ENCODE measurements around the gene JAM3. TPM values are rescaled to one million over a fixed set of nuclear protein-coding genes. Genes with fewer than 3 reads are reported as not detected.

JAM3 gene
- total RNA-seq, 2 donors from 2014 or later: 35.8 to 41.8 TPM

- peaks cover 29% of the 10 kb centered on the region for H3K4me1 Mint-ChIP-seq
- 68 to 70% methylated on average over 3 to 10 of the region's 10 CpGs for WGBS, 2 experiments (ENCODE audit: insufficient coverage in 1 of 2, insufficient read length in 1 of 2)
Measured at GRCh38 chr11:134038897-134039470, 29.9 kb upstream of the JAM3 start.

GRCh38 chr11:134039726-134040385 lies 29.0 kb upstream of the JAM3 start:
- no peaks in the 10 kb centered on the region for H3K4me1 ChIP-seq (ENCODE audit: control insufficient read depth, insufficient read depth, low read length)
- no peaks in the 10 kb centered on the region for H3K9me3 ChIP-seq (ENCODE audit: control insufficient read depth, low read length)
- Mint-ChIP-seq H3K36me3 (ENCODE audit: low read depth) (no peaks in the 10 kb centered on the region), H3K9me3 (no peaks in the 10 kb centered on the region), H3K27ac (no peak overlapping the region), H3K4me1 (peaks cover 23% of the 10 kb centered on the region), H3K4me3 (no peak overlapping the region), H3K27me3 (ENCODE audit: insufficient read depth) (peaks cover 4% of the 10 kb centered on the region)
- WGBS, 2 experiments (ENCODE audit: insufficient coverage in 1 of 2, insufficient read length in 1 of 2): 89 to 94% methylated on average over 14 to 18 of the region's 18 CpGs
- no peaks in the 10 kb centered on the region for H3K36me3 ChIP-seq (ENCODE audit: control insufficient read depth, insufficient read depth, low read length)
- H3K9ac ChIP-seq (ENCODE audit: extremely low read depth, low read length, poor library complexity, severe bottlenecking): no peak overlapping the region
- H3K4me3 ChIP-seq (ENCODE audit: low read length): no peak overlapping the region
- no peak overlapping the region for H3K27ac ChIP-seq (ENCODE audit: low read depth, low read length)
- DNase-seq: no peak
- TF ChIP-seq, protein P1, sequence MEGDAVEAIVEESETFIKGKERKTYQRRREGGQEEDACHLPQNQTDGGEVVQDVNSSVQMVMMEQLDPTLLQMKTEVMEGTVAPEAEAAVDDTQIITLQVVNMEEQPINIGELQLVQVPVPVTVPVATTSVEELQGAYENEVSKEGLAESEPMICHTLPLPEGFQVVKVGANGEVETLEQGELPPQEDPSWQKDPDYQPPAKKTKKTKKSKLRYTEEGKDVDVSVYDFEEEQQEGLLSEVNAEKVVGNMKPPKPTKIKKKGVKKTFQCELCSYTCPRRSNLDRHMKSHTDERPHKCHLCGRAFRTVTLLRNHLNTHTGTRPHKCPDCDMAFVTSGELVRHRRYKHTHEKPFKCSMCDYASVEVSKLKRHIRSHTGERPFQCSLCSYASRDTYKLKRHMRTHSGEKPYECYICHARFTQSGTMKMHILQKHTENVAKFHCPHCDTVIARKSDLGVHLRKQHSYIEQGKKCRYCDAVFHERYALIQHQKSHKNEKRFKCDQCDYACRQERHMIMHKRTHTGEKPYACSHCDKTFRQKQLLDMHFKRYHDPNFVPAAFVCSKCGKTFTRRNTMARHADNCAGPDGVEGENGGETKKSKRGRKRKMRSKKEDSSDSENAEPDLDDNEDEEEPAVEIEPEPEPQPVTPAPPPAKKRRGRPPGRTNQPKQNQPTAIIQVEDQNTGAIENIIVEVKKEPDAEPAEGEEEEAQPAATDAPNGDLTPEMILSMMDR (conservative IDR thresholded peaks at IDR 0.05): no peak
- H3K27me3 ChIP-seq (ENCODE audit: control insufficient read depth, insufficient read depth, low read length, poor library complexity, severe bottlenecking): no peaks in the 10 kb centered on the region

More at GRCh38 chr11:134038897-134039470, 29.9 kb upstream of the JAM3 start:
- DNase-seq: no peak
- H3K36me3 Mint-ChIP-seq (ENCODE audit: low read depth): no peaks in the 10 kb centered on the region
- Histone ChIP-seq H3K36me3 (ENCODE audit: control insufficient read depth, insufficient read depth, low read length) (no peaks in the 10 kb centered on the region), H3K9me3 (ENCODE audit: control insufficient read depth, low read length) (no peaks in the 10 kb centered on the region), H3K27me3 (ENCODE audit: control insufficient read depth, insufficient read depth, low read length, poor library complexity, severe bottlenecking) (no peaks in the 10 kb centered on the region), H3K4me1 (ENCODE audit: control insufficient read depth, insufficient read depth, low read length) (peaks cover 6% of the 10 kb centered on the region), H3K4me3 (ENCODE audit: low read length) (no peak overlapping the region), H3K27ac (ENCODE audit: low read depth, low read length) (peak overlapping the region; percentile 38), H3K9ac (ENCODE audit: extremely low read depth, low read length, poor library complexity, severe bottlenecking) (no peak overlapping the region)
- peak overlapping the region; percentile 4 for H3K4me3 Mint-ChIP-seq
- no peaks in the 10 kb centered on the region for H3K9me3 Mint-ChIP-seq
- no peaks in the 10 kb centered on the region for H3K27me3 Mint-ChIP-seq (ENCODE audit: insufficient read depth)
- H3K27ac Mint-ChIP-seq: no peak overlapping the region
- TF ChIP-seq, protein P1 (conservative IDR thresholded peaks at IDR 0.05): no peak

DNA sequence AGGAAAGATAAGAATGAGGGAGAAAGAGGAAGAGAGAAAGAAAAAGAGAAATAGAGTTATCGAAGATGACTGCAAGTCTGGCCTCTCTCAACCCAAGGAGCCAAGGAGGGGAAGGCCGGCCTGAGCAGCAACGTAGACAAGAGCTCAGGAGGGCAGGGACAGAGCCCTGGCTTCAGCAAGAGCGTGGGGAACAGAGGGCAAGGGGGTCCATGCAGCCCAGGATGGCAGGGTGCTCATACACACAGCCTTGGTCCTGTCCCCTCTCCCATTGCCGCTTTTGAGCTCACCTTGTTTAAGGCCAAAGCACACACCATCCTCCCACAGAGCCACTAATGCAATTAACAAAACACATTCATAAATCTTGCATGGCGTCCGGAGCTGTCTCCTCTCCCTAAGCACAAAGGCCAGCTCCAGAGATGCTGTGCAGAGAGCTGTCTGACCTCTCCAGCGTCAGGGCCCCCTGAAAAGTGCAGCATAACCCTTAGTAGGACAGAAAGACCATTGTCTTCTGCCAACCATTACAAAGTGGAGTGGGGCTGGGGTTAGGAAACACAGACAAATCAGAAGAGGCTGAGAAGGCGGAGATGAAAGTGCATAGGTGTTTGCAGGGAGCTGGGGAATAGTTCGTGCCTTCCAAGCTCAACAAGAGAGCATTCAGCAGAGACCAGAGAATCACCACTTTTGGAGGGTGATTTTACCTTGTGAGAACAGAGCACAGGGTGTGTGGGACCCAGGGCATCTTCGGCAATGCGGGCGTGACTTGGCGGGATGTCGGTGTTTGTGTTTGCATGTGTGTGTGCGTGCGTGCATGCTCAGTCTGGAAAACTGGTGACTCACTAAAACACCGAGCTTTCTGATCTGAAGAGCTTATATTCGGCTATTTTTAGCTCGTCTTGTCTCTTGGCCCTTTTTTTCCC lies 28.2 kb upstream of the JAM3 start:
- WGBS, 2 experiments (ENCODE audit: insufficient coverage in 1 of 2, insufficient read length in 1 of 2): 92 to 94% methylated on average over 12 to 20 of the region's 20 CpGs
- TF ChIP-seq, protein P1 (conservative IDR thresholded peaks at IDR 0.05): no peak
- no peak overlapping the region for H3K4me3 Mint-ChIP-seq
- no peak overlapping the region for H3K27ac Mint-ChIP-seq
- peaks cover 20% of the 10 kb centered on the region for H3K4me1 Mint-ChIP-seq
- peaks cover 5% of the 10 kb centered on the region for H3K27me3 Mint-ChIP-seq (ENCODE audit: insufficient read depth)
- H3K9me3 Mint-ChIP-seq: no peaks in the 10 kb centered on the region
- H3K9ac ChIP-seq (ENCODE audit: extremely low read depth, low read length, poor library complexity, severe bottlenecking): no peak overlapping the region
- H3K27me3 ChIP-seq (ENCODE audit: control insufficient read depth, insufficient read depth, low read length, poor library complexity, severe bottlenecking): no peaks in the 10 kb centered on the region
- H3K9me3 ChIP-seq (ENCODE audit: control insufficient read depth, low read length): no peaks in the 10 kb centered on the region
- no peaks in the 10 kb centered on the region for H3K36me3 Mint-ChIP-seq (ENCODE audit: low read depth)
- H3K36me3 ChIP-seq (ENCODE audit: control insufficient read depth, insufficient read depth, low read length): no peaks in the 10 kb centered on the region
- no peak overlapping the region for H3K4me3 ChIP-seq (ENCODE audit: low read length)
- H3K27ac ChIP-seq (ENCODE audit: low read depth, low read length): peak overlapping the region; percentile 57
- H3K4me1 ChIP-seq (ENCODE audit: control insufficient read depth, insufficient read depth, low read length): no peaks in the 10 kb centered on the region
- DNase-seq: no peak

All from endodermal cell (in vitro differentiated cells).